Stimulated activated CD8-positive, alpha-beta memory T cell treated with anti-CD3 and anti-CD28 coated beads, Interleukin-2, amount 100 ng/mL, for 48 hours (primary cell): Measurements from ENCODE around the gene URB1.
"Not testable (repeated sequence)": the region's sequence is repeated elsewhere in the genome, so short reads cannot be mapped to it uniquely, and the experiment has no call there.

Experiments
- DNase-seq, 2 donors: peaks; one replicate each; pipeline ENCODE4 v3.0.0-alpha.2; 2020; ENCODE audit warnings: low read depth in 2 of 2

URB1 gene

GRCh38 chr21:32392880-32393676, at the start of gene URB1:
Gene URB1, minus strand, starts transcription at chr21:32393012. Its CDS starts 102 bp downstream, at chr21:32392910.
- peak; percentile 94 for DNase-seq

DNA sequence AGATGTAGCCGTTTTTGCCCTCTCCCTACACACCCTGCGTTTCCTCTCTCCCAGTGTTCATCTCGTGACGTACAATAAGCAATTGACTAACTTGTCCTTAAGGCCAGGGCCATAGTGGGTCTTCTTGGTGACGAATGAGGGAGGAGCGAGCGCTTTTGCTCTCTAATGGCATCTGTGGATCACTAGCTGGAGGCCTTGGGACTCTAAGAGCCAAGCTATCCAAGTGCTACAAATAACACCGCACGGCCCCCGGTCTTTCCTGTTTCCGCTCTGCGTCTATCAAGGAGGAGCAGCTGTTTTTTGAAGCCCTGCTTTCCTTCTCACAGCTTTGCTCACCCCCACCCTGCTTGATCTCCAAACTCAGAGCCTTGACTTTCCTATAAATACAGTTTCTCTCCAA, 44.9 kb upstream of the URB1 start:
- no peak for DNase-seq

DNA sequence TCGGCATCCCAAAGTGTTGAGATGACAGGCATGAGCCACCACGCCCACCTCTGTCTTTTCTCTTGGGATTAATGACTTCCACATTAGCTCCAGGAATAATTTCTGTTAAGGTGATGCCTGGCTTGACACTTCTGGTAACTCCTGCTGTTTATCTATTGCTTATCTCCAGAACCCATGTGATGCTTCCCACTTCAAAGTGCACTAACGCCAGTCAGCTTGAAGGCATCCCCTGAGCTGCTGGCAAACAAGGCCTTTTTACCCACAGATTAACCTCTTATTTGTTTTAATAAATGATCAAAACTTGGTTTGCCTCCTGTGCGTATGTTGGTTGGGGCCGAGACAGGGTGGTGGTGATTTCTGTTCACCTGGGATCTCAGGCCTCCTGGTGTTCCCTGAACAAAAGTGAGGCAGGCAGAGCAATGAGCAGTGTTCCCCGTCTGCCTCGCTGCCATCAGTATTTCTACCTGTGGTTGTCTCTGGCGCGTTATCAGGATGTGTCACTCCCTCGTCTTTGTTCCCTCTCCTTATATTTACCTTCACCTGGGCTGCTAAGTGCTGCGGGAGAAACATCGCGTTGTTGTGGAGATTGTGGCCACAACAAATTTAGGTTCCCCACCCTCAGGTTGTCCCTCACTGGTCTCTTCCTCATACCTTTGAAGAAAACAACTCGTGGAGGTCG, 40.3 kb upstream of the URB1 start:
- not testable (repeated sequence) for DNase-seq

- no peak for DNase-seq
Measured at GRCh38 chr21:32427958-32428623, 35.3 kb upstream of the URB1 start.

DNA sequence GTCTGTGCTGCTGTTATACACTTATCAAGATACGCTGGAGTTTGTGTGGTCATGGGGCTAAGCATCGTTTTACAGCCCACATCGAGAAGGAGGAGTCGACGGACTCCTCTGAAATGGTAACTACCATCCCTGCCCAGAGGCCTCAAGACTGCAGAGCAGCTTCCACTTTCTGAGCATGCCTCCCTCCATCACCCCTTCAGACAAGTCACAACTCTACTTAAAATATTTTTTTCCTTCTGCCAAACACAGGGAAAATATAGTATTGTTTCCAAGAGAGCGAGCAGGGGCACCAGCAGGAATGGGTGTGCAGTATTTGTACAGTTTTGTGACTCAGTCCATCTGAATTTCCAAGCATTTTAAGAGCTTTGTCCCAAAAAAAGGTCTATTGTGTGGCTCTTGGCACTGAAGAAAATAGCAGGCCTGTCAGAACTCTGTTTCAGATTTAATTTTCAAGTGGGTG, 33.8 kb upstream of the URB1 start:
- DNase-seq: no peak

- DNase-seq: no peak
Measured at GRCh38 chr21:32426066-32426465, 33.3 kb upstream of the URB1 start.

DNA sequence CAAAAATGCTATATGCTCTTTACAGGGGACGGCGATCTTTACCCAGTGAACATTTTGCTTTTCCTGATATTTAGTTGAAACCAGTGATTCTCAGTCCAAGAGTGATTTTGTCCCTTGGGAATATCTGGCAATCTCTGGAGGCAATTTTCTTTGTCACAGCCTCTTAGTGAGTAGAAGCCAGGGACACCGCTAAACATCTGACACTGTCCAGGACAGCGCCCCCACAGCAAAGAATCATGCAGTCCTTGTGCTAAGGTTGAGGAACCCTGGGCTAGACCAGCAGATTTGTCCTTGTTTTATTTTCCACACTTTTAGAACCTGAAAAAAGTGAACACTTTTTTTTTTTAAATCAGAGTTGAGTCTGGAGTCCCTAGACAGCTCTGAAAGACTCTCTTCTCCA, 32.8 kb upstream of the URB1 start:
- DNase-seq: no peak

- DNase-seq: no peak
Measured at GRCh38 chr21:32424674-32425073, 31.9 kb upstream of the URB1 start.

DNA sequence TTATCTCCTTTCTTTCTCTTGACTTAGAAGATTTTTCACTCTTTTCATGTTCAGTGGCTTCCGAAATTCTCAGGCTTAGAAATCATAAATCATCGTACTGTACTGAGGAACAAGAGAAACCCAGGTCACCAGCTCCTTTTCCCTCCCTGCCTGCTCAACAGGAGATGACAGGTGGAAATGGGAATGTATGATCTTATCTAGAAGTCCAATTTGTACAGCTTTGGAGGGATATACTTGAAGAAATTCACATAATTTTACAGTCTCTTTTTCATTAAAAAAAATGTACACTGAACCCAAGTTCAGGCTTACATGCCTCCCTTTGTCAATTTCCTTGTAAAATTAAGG, 31.4 kb upstream of the URB1 start:
- no peak for DNase-seq

DNA sequence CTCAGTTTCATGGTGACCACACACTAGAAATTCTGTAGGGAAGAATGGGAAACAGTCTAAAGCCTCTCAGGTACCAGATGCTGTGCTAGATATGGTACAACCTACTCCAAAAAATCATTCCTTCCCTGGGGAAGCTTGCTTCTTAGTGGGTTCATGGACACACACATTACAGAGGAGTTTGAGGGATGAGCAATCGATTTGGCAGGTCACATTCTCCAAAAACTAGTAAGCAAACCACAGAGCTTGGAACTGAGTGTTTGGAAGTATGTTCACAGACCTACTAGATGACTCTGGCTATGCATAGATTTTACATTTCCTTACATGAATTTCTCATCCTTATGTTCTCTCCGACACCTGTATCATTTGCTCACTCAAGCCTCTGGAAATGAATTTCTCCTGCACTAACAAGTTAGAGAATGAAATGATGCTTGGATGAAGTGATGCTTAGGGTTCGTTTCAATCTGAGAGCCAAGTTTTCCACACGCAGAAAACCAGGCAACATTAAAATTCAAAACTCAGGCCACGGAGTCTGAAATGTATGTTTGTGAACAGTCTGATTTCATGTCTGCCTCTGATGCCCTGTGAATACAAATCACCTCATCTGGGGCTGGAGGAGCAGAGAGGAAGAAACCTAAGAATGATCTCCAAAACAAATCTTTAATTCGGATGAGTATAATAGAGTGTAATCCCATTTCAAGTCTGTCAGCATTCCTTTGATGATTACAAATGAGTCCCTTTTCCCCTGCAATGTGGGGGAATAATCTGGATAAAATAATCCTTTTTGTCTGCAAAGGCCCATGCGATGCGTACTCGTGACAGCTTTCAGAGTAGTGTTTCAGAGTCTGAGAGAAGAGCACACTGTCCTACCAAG, 30.7 kb upstream of the URB1 start:
- DNase-seq: no peak

- no peak for DNase-seq
Measured at GRCh38 chr21:32422064-32422463, 29.3 kb upstream of the URB1 start.

DNA sequence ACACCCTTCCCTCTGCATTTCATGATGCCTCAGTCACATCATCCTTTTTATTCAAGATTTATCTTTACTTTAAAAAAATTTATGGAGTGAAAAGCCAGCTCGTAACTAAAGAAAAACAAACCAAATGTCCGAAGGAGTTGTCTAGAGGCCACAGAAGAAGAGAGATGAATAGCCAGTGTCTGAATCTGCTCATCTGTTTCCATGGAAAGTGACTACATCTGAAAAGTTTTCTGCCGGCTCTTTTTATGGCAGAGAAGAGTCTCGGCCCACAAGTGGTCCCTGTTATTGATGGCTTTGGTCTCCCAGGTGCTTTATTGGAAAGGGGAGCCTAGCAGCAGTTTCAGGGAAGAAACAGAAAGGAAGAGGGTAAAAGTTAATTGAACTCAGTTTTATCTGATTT, 25.3 kb upstream of the URB1 start:
- no peak for DNase-seq

DNA sequence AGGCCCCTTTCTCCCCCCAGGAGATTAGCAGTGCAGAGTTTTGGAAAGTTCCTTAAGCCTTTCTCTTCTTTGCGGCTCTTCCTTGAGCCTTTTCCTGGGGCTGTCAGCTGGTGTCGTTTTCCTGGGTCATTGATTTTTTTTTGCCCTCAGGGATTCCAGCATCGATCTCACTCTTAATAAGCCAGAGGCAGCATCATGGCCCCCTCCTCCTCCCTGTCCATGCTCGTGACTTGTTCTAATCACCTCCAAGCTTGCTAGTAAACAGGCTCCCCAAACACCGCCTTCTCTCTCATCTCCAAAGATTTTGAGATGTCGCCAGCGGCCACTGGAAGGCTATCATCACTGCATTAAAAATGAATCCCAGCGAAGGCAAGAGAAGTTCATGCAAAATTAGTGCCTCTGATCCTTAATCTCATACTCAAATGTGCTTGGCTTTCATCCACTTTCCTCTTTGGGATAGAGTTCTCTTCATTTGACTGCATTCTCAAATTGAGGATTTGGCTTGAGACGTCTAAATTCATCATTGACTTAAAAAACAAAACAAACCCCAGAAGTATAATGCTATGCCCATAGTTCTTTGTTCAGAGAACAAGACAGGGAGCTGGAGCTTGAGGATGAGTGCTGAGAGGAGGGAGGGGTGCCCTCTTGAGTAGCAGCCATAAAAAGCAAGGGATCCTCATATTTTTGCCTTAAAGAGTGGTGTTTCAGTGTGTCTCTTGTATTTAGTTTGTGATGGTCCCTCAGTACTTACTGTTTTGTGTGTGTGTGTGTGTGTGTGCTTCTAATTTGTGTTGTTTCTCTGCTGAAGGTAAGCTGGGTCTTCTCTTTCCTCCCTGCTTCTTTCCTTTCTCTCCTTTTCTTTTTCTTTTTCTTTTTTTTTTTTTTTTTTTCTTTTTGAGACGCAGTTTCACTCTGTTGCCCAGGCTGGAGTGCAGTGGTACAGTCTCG, 22.9 kb upstream of the URB1 start:
- DNase-seq: no peak

GRCh38 chr21:32414579-32415358, 22.0 kb upstream of the URB1 start:
- no peak for DNase-seq

DNA sequence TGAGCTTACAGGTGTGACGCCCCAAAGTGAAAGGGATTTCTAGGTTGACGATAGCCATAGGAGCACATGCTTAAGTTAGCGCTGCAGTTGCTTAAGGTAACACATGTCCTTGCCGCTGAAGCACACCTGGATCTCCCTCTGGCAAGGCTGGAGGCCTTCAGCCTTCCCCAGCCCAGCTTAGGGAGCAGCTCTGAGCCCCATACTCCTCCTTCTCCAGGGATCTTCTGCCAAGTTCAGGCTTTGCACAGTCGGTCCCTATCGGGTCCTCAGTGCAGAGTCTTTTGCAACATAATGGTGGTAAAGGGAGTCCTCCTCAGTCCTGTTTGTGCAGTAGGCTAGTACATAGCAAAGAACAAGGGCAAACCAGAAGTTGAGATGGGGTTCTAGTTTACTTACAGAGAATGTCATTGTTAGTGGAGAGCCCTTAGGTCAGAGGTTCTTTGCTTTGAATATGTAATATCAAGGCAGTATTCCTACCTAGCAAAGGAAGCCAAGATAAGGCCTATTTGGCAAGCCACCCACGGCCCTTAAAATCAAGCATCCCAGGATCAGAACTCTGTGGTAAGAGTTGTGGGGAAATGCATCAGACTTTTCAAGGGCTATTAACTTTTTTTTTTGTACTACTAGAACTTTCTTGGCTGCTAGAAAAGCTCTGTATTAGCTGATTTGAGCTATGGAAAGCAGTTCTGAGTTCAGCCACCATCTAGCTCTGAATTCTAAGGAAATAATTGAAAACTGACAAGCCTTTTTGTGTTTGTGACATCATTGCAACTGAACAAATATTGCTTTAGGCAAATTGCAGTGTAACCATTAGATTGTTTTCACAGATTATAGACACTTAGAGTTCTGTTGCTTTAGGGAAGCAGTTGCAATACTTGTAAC, 21.1 kb upstream of the URB1 start:
- DNase-seq: no peak

DNA sequence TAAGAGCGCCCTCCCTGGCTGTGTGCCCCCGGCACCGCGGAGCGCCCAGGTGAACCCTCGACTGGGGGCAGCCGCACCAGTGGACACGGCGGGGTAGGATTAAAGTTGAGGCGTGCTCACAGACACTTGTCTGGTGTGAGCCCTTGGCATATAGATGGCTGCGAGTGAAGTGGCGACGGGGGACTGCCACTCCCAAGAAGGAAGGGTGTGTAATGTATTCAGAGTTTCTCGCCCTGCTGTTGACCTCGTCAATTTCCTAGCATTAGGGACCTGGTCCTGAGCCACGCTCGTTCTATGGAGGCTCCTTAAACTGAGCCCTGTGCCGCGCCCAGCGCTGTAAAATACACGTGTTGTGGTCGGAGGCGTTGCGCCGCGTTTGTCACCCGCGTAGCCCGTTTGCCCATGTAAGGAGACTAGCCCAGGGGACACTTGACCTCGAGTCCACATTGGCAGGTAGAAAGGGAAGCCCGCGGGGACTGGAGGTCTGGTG, 20.2 kb upstream of the URB1 start:
- DNase-seq: no peak

DNA sequence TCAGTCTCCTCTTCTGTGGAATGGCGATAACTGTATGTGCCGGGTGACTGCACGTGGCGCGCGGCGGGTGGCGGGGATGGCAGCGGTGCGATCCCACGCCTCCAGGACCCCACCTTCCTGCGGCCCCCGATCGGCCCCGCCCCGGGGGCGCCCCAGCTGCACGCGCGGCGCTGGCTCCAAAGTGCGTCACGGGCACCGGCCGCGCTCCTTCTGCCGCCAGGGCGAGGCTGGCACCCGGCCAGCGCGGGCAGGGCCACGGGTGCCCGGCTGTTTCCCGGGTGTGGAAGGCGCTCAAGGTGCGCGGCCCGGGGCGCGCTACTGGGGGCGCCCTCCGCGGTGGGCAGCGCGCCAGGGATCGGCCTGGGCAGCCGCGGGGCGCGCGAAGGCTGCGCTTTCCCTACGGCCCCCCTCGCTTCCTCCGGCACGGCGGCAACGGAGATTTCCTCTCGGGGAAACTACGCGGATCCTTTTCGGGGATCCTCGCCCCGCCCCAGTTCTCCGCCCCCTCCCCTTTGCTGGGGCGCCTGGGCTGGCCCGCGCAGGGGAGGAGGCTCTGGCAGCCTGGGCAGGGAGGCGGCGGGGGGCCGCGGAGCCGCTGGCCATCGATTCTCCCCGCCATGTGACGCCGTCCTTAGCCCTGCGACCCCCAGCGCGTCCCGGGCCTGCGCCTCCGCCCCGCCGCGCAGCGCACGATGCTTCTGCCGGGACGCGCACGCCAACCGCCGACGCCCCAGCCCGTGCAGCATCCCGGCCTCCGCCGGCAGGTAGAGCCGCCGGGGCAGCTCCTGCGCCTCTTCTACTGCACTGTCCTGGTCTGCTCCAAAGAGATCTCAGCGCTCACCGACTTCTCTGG, 19.6 kb upstream of the URB1 start, which contains the start of gene EVA1C:
Gene EVA1C (plus strand): TSS at position 545 of the 853 bp plus-strand sequence. CDS start 148 bp downstream, at position 693.
- DNase-seq: peak; percentile 52 to 60
